ENCODE data around the gene CRELD1. TPM values are rescaled to one million over a fixed set of nuclear protein-coding genes. Genes with fewer than 3 reads are reported as not detected.
A peak's percentile ranks its signal among the peaks of the same experiment; 100 is the strongest.

Gene CRELD1
- total RNA-seq, 1 donor from 2014 or later = 51.4 TPM

DNA sequence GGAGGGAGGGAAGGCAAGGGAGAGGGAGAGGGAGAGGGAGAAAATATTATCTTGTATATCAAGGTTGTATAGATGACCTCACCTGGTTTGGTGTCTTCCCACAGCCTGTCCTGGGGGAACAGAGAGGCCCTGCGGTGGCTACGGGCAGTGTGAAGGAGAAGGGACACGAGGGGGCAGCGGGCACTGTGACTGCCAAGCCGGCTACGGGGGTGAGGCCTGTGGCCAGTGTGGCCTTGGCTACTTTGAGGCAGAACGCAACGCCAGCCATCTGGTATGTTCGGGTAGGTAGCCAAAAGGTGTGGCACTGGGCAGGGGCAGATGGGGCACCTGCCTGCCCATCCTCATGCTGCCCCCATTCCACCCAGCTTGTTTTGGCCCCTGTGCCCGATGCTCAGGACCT, 7.1 kb downstream of the CRELD1 start:
- Histone ChIP-seq H3K27ac (no peak overlapping the region), H3K4me3 (no peak overlapping the region), H3K4me1 (peaks cover 5% of the 10 kb centered on the region), H3K9me3 (no peaks in the 10 kb centered on the region), H3K36me3 (peaks cover 41% of the 10 kb centered on the region), H3K27me3 (no peaks in the 10 kb centered on the region)
- no peak for ATAC-seq
- intact Hi-C loops (cut with DNase I) = no loop called here
- peak; percentile 63 for DNase-seq
- TF ChIP-seq, protein P1, sequence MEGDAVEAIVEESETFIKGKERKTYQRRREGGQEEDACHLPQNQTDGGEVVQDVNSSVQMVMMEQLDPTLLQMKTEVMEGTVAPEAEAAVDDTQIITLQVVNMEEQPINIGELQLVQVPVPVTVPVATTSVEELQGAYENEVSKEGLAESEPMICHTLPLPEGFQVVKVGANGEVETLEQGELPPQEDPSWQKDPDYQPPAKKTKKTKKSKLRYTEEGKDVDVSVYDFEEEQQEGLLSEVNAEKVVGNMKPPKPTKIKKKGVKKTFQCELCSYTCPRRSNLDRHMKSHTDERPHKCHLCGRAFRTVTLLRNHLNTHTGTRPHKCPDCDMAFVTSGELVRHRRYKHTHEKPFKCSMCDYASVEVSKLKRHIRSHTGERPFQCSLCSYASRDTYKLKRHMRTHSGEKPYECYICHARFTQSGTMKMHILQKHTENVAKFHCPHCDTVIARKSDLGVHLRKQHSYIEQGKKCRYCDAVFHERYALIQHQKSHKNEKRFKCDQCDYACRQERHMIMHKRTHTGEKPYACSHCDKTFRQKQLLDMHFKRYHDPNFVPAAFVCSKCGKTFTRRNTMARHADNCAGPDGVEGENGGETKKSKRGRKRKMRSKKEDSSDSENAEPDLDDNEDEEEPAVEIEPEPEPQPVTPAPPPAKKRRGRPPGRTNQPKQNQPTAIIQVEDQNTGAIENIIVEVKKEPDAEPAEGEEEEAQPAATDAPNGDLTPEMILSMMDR (IDR thresholded peaks at IDR 0.05) = no peak

DNA sequence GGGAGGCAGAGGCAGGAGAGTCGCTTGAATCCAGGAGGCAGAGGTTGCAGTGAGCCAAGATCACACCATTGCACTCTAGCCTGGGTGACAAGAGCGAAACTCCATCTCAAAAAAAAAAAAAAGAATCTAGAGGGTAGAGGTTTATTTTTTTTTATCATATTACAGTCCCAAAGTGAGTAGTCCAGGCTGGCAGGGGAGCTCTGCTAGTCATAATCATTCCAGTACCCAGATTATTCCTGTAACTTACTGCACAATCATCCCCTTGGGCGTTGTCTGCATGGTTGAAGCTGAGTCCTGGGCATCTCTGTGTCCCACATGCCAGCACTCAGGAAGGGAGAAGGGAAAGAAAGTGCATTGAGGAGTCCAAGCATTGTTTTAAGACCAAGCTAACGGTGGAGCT, 8.5 kb downstream of the CRELD1 start:
- TF ChIP-seq, protein P1 (IDR thresholded peaks at IDR 0.05) = no peak
- no peak overlapping the region for H3K4me3 ChIP-seq
- ATAC-seq = no peak
- no peaks in the 10 kb centered on the region for H3K9me3 ChIP-seq
- peaks cover 5% of the 10 kb centered on the region for H3K4me1 ChIP-seq
- DNase-seq = peak; percentile 7
- intact Hi-C loops (cut with DNase I) = no loop called here
- H3K36me3 ChIP-seq = peaks cover 28% of the 10 kb centered on the region
- no peaks in the 10 kb centered on the region for H3K27me3 ChIP-seq
- H3K27ac ChIP-seq = no peak overlapping the region

DNA sequence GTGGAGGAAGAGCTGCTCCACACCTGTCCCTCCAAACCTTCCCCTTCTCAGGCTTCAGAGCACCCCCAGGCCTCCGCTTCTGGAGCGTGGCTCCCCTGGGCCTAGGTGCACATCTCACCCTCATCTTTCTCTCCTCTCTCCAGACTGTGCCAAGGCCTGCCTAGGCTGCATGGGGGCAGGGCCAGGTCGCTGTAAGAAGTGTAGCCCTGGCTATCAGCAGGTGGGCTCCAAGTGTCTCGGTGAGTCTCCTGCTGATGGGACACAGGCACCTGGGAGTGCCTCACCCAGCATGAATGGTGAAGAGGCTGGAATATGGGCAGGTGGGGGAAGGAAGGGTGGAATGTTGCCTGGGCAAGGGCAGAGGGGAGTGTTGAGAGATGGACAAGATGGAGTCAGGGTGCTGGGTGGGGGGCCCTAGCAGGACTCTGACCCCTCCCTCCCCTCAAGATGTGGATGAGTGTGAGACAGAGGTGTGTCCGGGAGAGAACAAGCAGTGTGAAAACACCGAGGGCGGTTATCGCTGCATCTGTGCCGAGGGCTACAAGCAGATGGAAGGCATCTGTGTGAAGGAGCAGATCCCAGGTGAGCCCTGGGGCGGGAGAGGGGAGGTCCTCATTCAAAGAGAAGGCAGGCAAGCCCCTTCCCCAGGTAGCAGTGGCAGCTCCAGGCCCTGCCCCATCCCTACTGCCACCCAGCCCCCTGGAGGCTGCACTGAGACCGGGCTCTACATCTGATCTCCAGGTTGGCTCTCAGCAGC, 9.5 kb downstream of the CRELD1 start:
- Histone ChIP-seq H3K36me3 (peaks cover 18% of the 10 kb centered on the region), H3K4me1 (peaks cover 5% of the 10 kb centered on the region), H3K27me3 (no peaks in the 10 kb centered on the region), H3K27ac (no peak overlapping the region), H3K4me3 (no peak overlapping the region), H3K9me3 (no peaks in the 10 kb centered on the region)
- TF ChIP-seq, protein P1 (IDR thresholded peaks at IDR 0.05) = no peak
- no peak for ATAC-seq
- peak; percentile 51 for DNase-seq
- intact Hi-C loops (cut with DNase I) = no loop called here

DNA sequence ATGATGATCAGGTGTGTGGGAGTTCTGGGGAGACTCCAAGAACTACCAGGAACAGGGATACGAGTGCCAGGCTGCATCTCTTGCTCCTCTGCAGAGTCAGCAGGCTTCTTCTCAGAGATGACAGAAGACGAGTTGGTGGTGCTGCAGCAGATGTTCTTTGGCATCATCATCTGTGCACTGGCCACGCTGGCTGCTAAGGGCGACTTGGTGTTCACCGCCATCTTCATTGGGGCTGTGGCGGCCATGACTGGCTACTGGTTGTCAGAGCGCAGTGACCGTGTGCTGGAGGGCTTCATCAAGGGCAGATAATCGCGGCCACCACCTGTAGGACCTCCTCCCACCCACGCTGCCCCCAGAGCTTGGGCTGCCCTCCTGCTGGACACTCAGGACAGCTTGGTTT, 10.6 kb downstream of the CRELD1 start:
- ATAC-seq (no peak), DNase-seq (peak; percentile 51)
- Histone ChIP-seq H3K9me3 (no peaks in the 10 kb centered on the region), H3K36me3 (peaks cover 13% of the 10 kb centered on the region), H3K4me3 (no peak overlapping the region), H3K4me1 (peaks cover 5% of the 10 kb centered on the region), H3K27me3 (no peaks in the 10 kb centered on the region), H3K27ac (no peak overlapping the region)
- TF ChIP-seq, protein P1 (IDR thresholded peaks at IDR 0.05) = no peak
- intact Hi-C loops (cut with DNase I) = no loop called here

DNA sequence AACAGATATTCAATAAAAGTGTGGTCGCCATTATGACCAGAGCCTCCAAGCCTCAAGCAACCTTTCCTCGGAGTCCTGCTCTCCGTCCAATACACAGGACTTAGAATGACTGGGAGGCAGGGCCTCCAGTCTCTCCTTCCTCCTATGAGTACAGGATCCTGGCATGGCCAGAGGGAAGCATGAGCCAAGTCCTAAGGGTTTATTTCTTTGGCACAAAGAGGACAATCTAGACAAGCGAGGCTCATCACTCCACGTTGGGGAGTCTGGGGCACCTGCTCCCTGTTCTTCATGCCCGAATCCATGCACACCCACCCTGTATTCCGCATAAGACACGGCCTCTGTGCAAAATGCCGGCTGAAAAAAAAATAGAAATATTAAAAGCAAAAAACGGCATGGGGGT, 11.7 kb downstream of the CRELD1 start:
- TF ChIP-seq, protein P1 (IDR thresholded peaks at IDR 0.05) = no peak
- no peak for DNase-seq
- ATAC-seq = no peak
- H3K4me3 ChIP-seq = no peak overlapping the region
- H3K36me3 ChIP-seq = peaks cover 13% of the 10 kb centered on the region
- intact Hi-C loops (cut with DNase I) = no loop called here
- no peaks in the 10 kb centered on the region for H3K9me3 ChIP-seq
- no peak overlapping the region for H3K27ac ChIP-seq
- no peaks in the 10 kb centered on the region for H3K27me3 ChIP-seq
- peaks cover 5% of the 10 kb centered on the region for H3K4me1 ChIP-seq

All from upper lobe of right lung (tissue), 1 donor.